HEK293 (cell line): Measurements from ENCODE around the gene ERGIC1.
A peak's percentile ranks its signal among the peaks of the same experiment; 100 is the strongest.

Source experiments
- CTCF ChIA-PET: fragments of 350-600 bp; formaldehyde crosslinking; extraction: SDS; loops from one replicate; lab custom pipeline; 2021; ENCODE audit warnings: antibody characterized with exemption; lab: Yijun Ruan, JAX
- POLR2A ChIA-PET: fragments of 300-600 bp; formaldehyde crosslinking; extraction: SDS; loops from one replicate; lab custom pipeline; 2020; ENCODE audit warnings: antibody characterized with exemption, inconsistent platforms; lab: Yijun Ruan, JAX
- H3K27ac ChIP-seq: fragments of 200-500 bp; sonication (Bioruptor generic); 2 replicates; pipeline ENCODE4 v1.5.1; 2014; ENCODE audit warnings: low read depth, low read length, control low read depth, inconsistent platforms; ENCODE audit errors: extremely low read depth
- H3K36me3 ChIP-seq, 2 experiments: fragments of 200-500 bp in 1 of 2; sonication (Bioruptor generic) in 1 of 2; 1 replicate in 1 of 2; 2 replicates in 1 of 2; pipeline ENCODE4 v1.5.1; 2014 to 2017; ENCODE audit warnings: inconsistent platforms in 2 of 2, low read length in 2 of 2; ENCODE audit not compliant: control insufficient read depth in 2 of 2, insufficient read depth in 1 of 2
- H3K4me1 ChIP-seq: fragments of 200-500 bp; sonication (Bioruptor generic); 2 replicates; pipeline ENCODE4 v1.5.1; 2014; ENCODE audit warnings: mild to moderate bottlenecking, low read length, inconsistent platforms; ENCODE audit not compliant: control insufficient read depth, insufficient read depth
- H3K4me3 ChIP-seq: 2 replicates; pipeline ENCODE4 v1.5.1; 2011; ENCODE audit warnings: low read depth, mild to moderate bottlenecking, control low read depth, low read length, moderate library complexity
- H3K9me3 ChIP-seq: fragments of 200-500 bp; sonication (Bioruptor generic); 2 replicates; pipeline ENCODE4 v1.5.1; 2014; ENCODE audit warnings: low read depth, low read length, inconsistent platforms; ENCODE audit not compliant: control insufficient read depth, insufficient read depth
- GFI1B ChIP-seq: fragments of 450-650 bp; formaldehyde crosslinking; IDR thresholded peaks from 2 replicates; pipeline ENCODE4 v1.5.1; 2016; ENCODE audit warnings: missing biosample characterization, missing genetic modification characterization
- KLF1 ChIP-seq: fragments of 450-650 bp; formaldehyde crosslinking; IDR thresholded peaks from 2 replicates; pipeline ENCODE4 v1.5.1; 2016; ENCODE audit warnings: missing biosample characterization, missing genetic modification characterization
- OVOL3 ChIP-seq: fragments of 450-650 bp; formaldehyde crosslinking; IDR thresholded peaks from 2 replicates; pipeline ENCODE4 v1.5.1; 2016; ENCODE audit warnings: missing biosample characterization, missing genetic modification characterization
- SALL2 ChIP-seq: fragments of 450-650 bp; formaldehyde crosslinking; IDR thresholded peaks from 2 replicates; pipeline ENCODE4 v1.5.0; 2017; ENCODE audit warnings: missing biosample characterization, mild to moderate bottlenecking, missing genetic modification characterization, borderline replicate concordance
- TSHZ1 ChIP-seq: fragments of 450-650 bp; formaldehyde crosslinking; IDR thresholded peaks from 2 replicates; pipeline ENCODE4 v1.5.1; 2016; ENCODE audit warnings: missing biosample characterization, missing genetic modification characterization, borderline replicate concordance
- ZBTB20 ChIP-seq: fragments of 450-650 bp; formaldehyde crosslinking; IDR thresholded peaks from 2 replicates; pipeline ENCODE4 v1.5.1; 2016; ENCODE audit warnings: missing biosample characterization, missing genetic modification characterization
- ZBTB48 ChIP-seq: fragments of 450-650 bp; formaldehyde crosslinking; IDR thresholded peaks from 2 replicates; pipeline ENCODE4 v1.5.1; 2016; ENCODE audit warnings: missing biosample characterization, missing genetic modification characterization
- ZBTB49 ChIP-seq: fragments of 450-650 bp; formaldehyde crosslinking; IDR thresholded peaks from 2 replicates; pipeline ENCODE4 v1.5.1; 2016; ENCODE audit warnings: missing biosample characterization, missing genetic modification characterization, low read depth
- ZIC2 ChIP-seq: fragments of 450-650 bp; formaldehyde crosslinking; IDR thresholded peaks from 2 replicates; pipeline ENCODE4 v1.5.1; 2016; ENCODE audit warnings: missing biosample characterization, missing genetic modification characterization
- ZNF248 ChIP-seq: fragments of 450-650 bp; formaldehyde crosslinking; IDR thresholded peaks from 2 replicates; pipeline ENCODE4 v1.5.1; 2017; ENCODE audit warnings: missing biosample characterization, missing genetic modification characterization
- ZNF266 ChIP-seq: fragments of 450-650 bp; formaldehyde crosslinking; IDR thresholded peaks from 2 replicates; pipeline ENCODE4 v1.5.1; 2016; ENCODE audit warnings: missing biosample characterization, missing genetic modification characterization, low read depth
- ZNF433 ChIP-seq: fragments of 450-650 bp; formaldehyde crosslinking; IDR thresholded peaks from 2 replicates; pipeline ENCODE4 v1.5.1; 2016; ENCODE audit warnings: missing biosample characterization, missing genetic modification characterization, low read depth
- ZNF501 ChIP-seq: fragments of 450-650 bp; formaldehyde crosslinking; IDR thresholded peaks from 2 replicates; pipeline ENCODE4 v1.5.1; 2016; ENCODE audit warnings: missing biosample characterization, missing genetic modification characterization
- ZNF677 ChIP-seq: fragments of 450-650 bp; IDR thresholded peaks from 2 replicates; pipeline ENCODE4 v1.5.0; 2018; ENCODE audit warnings: missing biosample characterization, mild to moderate bottlenecking, missing genetic modification characterization, moderate library complexity
- ZNF704 ChIP-seq: fragments of 450-650 bp; formaldehyde crosslinking; IDR thresholded peaks from 2 replicates; pipeline ENCODE4 v1.5.1; 2016; ENCODE audit warnings: missing biosample characterization, missing genetic modification characterization
- ZNF843 ChIP-seq: fragments of 450-650 bp; formaldehyde crosslinking; IDR thresholded peaks from 2 replicates; pipeline ENCODE4 v1.5.1; 2016; ENCODE audit warnings: missing biosample characterization, missing genetic modification characterization
- TF ChIP-seq, protein P1 (sequence below): fragments of 450-650 bp; formaldehyde crosslinking; IDR thresholded peaks from 2 replicates; pipeline ENCODE4 v1.5.1; 2017; ENCODE audit warnings: missing biosample characterization, missing genetic modification characterization
- TF ChIP-seq, protein P2 (sequence below): sonication (generic); formaldehyde crosslinking; IDR thresholded peaks from 2 replicates; pipeline ENCODE4 v1.8.1; 2022; ENCODE audit warnings: mild to moderate bottlenecking, moderate library complexity, missing genetic modification reagents
- TF ChIP-seq, protein P3 (sequence below): fragments of 450-650 bp; formaldehyde crosslinking; IDR thresholded peaks from 2 replicates; pipeline ENCODE4 v1.5.1; 2016; ENCODE audit warnings: missing biosample characterization, missing genetic modification characterization

The ERGIC1 gene

DNA sequence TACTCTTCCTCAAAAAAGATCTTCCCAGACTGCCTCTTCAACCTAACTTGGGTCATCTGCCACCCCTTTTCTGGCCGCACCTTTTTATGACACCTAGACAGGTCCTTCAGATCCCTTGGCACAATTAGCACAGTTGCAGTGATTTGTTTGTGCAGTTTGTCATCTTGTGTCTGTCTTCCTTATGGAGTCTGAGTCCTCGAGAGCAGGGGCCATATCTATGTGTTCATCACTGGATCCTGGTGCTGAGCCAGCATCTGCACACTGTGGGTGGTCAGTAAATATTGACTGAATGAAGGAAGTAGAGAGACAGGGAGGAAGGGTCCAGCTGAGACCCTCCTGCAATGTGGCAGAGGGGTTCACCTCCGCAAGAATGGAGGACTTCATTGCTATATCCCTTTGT lies 14.4 kb downstream of the ERGIC1 start:
- ChIA-PET CTCF (interaction anchor here (1.4 kb wide), 2 partner anchors 11 to 134 kb away, joined by 4 to 6 read pairs; no protein-coding TSS in a partner anchor), POLR2A (interaction anchor here (0.8 kb wide), 1 partner anchor 83 kb away, joined by 3 read pairs; no protein-coding TSS in a partner anchor)
- Histone ChIP-seq H3K36me3 (no peaks in the 10 kb centered on the region), H3K27ac (no peak overlapping the region), H3K4me3 (no peak overlapping the region), H3K4me1 (no peaks in the 10 kb centered on the region), H3K9me3 (no peaks in the 10 kb centered on the region)
- TF ChIP-seq ZNF843 (tag by site-specific recombination), result no peak
- peak; percentile 75 for TF ChIP-seq ZIC2
- TF ChIP-seq GFI1B (tag by site-specific recombination), result peak; percentile 26; the same call in 1 of the 2 replicates
- TF ChIP-seq ZNF677 (tag by site-specific recombination), result no peak

DNA sequence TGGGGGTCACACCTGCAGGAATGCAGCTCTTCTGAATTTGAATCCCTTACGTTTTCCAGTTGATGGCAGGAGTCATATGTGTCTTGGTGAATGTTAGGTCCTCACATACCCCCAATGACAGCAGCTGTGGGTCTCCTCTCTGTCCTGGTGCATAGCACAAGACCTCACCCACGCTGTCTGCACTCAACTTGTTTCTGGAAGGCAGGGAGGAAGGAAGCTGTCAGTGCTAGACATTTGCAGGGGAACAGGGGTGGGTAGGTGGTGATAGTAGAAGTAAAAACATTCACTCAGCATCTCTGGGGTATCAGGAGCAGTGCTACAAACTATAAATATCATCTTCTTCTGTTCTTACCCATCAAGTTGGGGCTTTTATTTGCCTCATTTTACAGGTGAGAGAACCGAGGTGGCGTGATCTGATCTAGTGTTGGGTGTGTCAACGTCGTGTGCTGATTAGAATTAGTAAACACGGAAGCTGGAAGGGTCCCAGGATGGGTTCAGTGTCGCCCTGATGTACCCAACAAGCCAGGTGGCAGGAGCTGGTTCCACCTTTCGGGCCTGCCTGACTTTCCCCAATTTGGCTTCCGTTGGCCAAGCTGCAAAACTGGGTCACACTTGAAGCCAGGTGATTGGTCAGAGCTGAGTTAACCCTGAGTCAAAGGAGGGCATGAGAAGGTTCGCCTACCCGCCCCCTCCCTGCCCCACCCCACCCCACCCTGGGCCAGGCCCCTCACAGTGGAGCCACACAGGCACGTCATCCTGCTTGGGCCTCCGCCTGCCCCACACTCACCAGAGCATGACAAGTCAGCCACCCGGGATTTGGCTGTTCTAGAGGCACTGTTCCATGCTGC lies 15.8 kb downstream of the ERGIC1 start:
- CTCF ChIA-PET, result interaction anchor here (0.7 to 1.4 kb wide), 3 partner anchors 83 to 137 kb away, joined by 3 to 6 read pairs (median 5); no protein-coding TSS in a partner anchor

GRCh38 chr5:172850454-172850797 lies 16.4 kb downstream of the ERGIC1 start:
- ChIA-PET CTCF (interaction anchor here (1.1 kb wide), 1 partner anchor 82 kb away, joined by 5 read pairs; no protein-coding TSS in a partner anchor), POLR2A (interaction anchor here (0.7 kb wide), 1 partner anchor 86 kb away, joined by 6 read pairs; no protein-coding TSS in a partner anchor)
- Histone ChIP-seq H3K27ac (no peak overlapping the region), H3K4me3 (no peak overlapping the region), H3K36me3 (no peaks in the 10 kb centered on the region), H3K4me1 (no peaks in the 10 kb centered on the region), H3K9me3 (no peaks in the 10 kb centered on the region)
- TF ChIP-seq OVOL3 (tag by site-specific recombination), result no peak
- no peak for TF ChIP-seq TSHZ1 (tag by site-specific recombination)
- no peak for TF ChIP-seq ZNF266 (tag by site-specific recombination)
- no peak for TF ChIP-seq ZNF501 (tag by site-specific recombination)
- TF ChIP-seq ZNF248 (tag by site-specific recombination), result no peak
- TF ChIP-seq ZNF704, result no peak
- no peak for TF ChIP-seq ZBTB49 (tag by site-specific recombination)
- TF ChIP-seq ZBTB48 (tag by site-specific recombination), result no peak
- TF ChIP-seq, protein P1, sequence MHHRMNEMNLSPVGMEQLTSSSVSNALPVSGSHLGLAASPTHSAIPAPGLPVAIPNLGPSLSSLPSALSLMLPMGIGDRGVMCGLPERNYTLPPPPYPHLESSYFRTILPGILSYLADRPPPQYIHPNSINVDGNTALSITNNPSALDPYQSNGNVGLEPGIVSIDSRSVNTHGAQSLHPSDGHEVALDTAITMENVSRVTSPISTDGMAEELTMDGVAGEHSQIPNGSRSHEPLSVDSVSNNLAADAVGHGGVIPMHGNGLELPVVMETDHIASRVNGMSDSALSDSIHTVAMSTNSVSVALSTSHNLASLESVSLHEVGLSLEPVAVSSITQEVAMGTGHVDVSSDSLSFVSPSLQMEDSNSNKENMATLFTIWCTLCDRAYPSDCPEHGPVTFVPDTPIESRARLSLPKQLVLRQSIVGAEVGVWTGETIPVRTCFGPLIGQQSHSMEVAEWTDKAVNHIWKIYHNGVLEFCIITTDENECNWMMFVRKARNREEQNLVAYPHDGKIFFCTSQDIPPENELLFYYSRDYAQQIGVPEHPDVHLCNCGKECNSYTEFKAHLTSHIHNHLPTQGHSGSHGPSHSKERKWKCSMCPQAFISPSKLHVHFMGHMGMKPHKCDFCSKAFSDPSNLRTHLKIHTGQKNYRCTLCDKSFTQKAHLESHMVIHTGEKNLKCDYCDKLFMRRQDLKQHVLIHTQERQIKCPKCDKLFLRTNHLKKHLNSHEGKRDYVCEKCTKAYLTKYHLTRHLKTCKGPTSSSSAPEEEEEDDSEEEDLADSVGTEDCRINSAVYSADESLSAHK (tag by site-specific recombination), result no peak
- no peak for TF ChIP-seq SALL2 (tag by site-specific recombination)
- no peak for TF ChIP-seq ZNF433 (tag by site-specific recombination)
- TF ChIP-seq, protein P2, sequence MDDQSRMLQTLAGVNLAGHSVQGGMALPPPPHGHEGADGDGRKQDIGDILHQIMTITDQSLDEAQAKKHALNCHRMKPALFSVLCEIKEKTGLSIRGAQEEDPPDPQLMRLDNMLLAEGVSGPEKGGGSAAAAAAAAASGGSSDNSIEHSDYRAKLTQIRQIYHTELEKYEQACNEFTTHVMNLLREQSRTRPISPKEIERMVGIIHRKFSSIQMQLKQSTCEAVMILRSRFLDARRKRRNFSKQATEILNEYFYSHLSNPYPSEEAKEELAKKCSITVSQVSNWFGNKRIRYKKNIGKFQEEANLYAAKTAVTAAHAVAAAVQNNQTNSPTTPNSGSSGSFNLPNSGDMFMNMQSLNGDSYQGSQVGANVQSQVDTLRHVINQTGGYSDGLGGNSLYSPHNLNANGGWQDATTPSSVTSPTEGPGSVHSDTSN (CRISPR knock-in tag), result no peak
- TF ChIP-seq, protein P3, sequence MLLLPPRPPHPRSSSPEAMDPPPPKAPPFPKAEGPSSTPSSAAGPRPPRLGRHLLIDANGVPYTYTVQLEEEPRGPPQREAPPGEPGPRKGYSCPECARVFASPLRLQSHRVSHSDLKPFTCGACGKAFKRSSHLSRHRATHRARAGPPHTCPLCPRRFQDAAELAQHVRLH (tag by site-specific recombination), result no peak
- peak; percentile 6; the same call in 1 of the 2 replicates for TF ChIP-seq KLF1 (tag by site-specific recombination)

More for the DNA sequence above, 15.8 kb downstream of the ERGIC1 start:
- POLR2A ChIA-PET, result no interaction called here
- Histone ChIP-seq H3K4me3 (no peak overlapping the region), H3K36me3 (no peaks in the 10 kb centered on the region), H3K9me3 (no peaks in the 10 kb centered on the region), H3K27ac (no peak overlapping the region), H3K4me1 (no peaks in the 10 kb centered on the region)
- TF ChIP-seq KLF1 (tag by site-specific recombination), result peak; percentile 31
- no peak for TF ChIP-seq ZBTB20 (tag by site-specific recombination)
